Large intestine (tissue), 3 donors: Measurements from ENCODE around the gene TRAT1. TPM values are rescaled to one million over a fixed set of nuclear protein-coding genes. Genes with fewer than 3 reads are reported as not detected.
A peak's percentile ranks its signal among the peaks of the same experiment; 100 is the strongest.

Experiments
- DNase-seq, 2 donors: peaks; one replicate each; pipeline versions ENCODE4 v3.0.0 to v3.0.0-alpha.2; 2013
- H3K27ac ChIP-seq: one replicate; pipeline ENCODE4 v1.5.1; 2013; ENCODE audit warnings: low read length
- H3K27me3 ChIP-seq: 2 replicates; pipeline ENCODE4 v1.6.1; 2013; ENCODE audit warnings: low read length; ENCODE audit not compliant: control insufficient read depth, insufficient read depth
- H3K36me3 ChIP-seq: 2 replicates; pipeline ENCODE4 v1.6.1; 2013; ENCODE audit warnings: low read length; ENCODE audit not compliant: control insufficient read depth, insufficient read depth
- H3K4me1 ChIP-seq: one replicate; pipeline ENCODE4 v1.6.1; 2013; ENCODE audit warnings: low read length; ENCODE audit not compliant: control insufficient read depth, insufficient read depth
- H3K4me3 ChIP-seq: one replicate; pipeline ENCODE4 v1.5.1; 2013; ENCODE audit warnings: low read length
- H3K9me3 ChIP-seq: one replicate; pipeline ENCODE4 v1.6.1; 2013; ENCODE audit warnings: mild to moderate bottlenecking, low read depth, low read length, moderate library complexity; ENCODE audit not compliant: control insufficient read depth
- WGBS: methylation state at CpG from one replicate; pipeline ENCODE4 v1.1.5; 2013; ENCODE audit warnings: low lambda C conversion rate; ENCODE audit not compliant: insufficient coverage; 5-methylcytosine and 5-hydroxymethylcytosine counted together
- polyA plus RNA-seq: library from polyadenylated mRNA; unstranded; fragments of 120-200 nt; gene quantifications from one replicate; pipeline ENCODE4 v1.2.1, GENCODE V29; 2013

Gene TRAT1
- polyA plus RNA-seq, 1 donor = 1.2 TPM

GRCh38 chr3:108847187-108847586 lies 24.6 kb downstream of the TRAT1 start:
- H3K36me3 ChIP-seq = no peaks in the 10 kb centered on the region
- H3K4me1 ChIP-seq = no peaks in the 10 kb centered on the region
- H3K4me3 ChIP-seq = no peak overlapping the region
- no peak overlapping the region for H3K27ac ChIP-seq
- 90% methylated on average over 2 of the region's 2 CpGs for WGBS
- no peak for DNase-seq
- no peaks in the 10 kb centered on the region for H3K27me3 ChIP-seq
- H3K9me3 ChIP-seq = no peaks in the 10 kb centered on the region

GRCh38 chr3:108849075-108849474 lies 26.5 kb downstream of the TRAT1 start:
- H3K36me3 ChIP-seq = no peaks in the 10 kb centered on the region
- no peaks in the 10 kb centered on the region for H3K4me1 ChIP-seq
- no peak overlapping the region for H3K27ac ChIP-seq
- DNase-seq = no peak
- no peaks in the 10 kb centered on the region for H3K27me3 ChIP-seq
- 80% methylated on average over 1 of the region's 1 CpG for WGBS
- H3K9me3 ChIP-seq = no peaks in the 10 kb centered on the region
- H3K4me3 ChIP-seq = no peak overlapping the region

- WGBS = 33% methylated on average over 1 of the region's 1 CpG
These were observed 38.8 kb downstream of the TRAT1 start for GRCh38 chr3:108861401-108861800.

GRCh38 chr3:108862865-108863798 lies 40.5 kb downstream of the TRAT1 start:
- DNase-seq = peak; percentile 7 to 57
- 27% methylated on average over 4 of the region's 7 CpGs for WGBS
- no peaks in the 10 kb centered on the region for H3K9me3 ChIP-seq
- no peaks in the 10 kb centered on the region for H3K36me3 ChIP-seq
- peaks cover 3% of the 10 kb centered on the region for H3K4me1 ChIP-seq
- H3K27ac ChIP-seq = no peak overlapping the region
- H3K4me3 ChIP-seq = no peak overlapping the region
- no peaks in the 10 kb centered on the region for H3K27me3 ChIP-seq

More at GRCh38 chr3:108861401-108861800, 38.8 kb downstream of the TRAT1 start:
- no peak overlapping the region for H3K27ac ChIP-seq
- H3K4me1 ChIP-seq = peaks cover 3% of the 10 kb centered on the region
- H3K9me3 ChIP-seq = no peaks in the 10 kb centered on the region
- H3K4me3 ChIP-seq = no peak overlapping the region
- H3K36me3 ChIP-seq = no peaks in the 10 kb centered on the region
- no peak for DNase-seq
- no peaks in the 10 kb centered on the region for H3K27me3 ChIP-seq

GRCh38 chr3:108863799-108864135 lies 41.2 kb downstream of the TRAT1 start:
- Histone ChIP-seq H3K36me3 (no peaks in the 10 kb centered on the region), H3K4me1 (peaks cover 3% of the 10 kb centered on the region), H3K9me3 (no peaks in the 10 kb centered on the region), H3K27ac (no peak overlapping the region), H3K4me3 (no peak overlapping the region), H3K27me3 (no peaks in the 10 kb centered on the region)
- DNase-seq = no peak
- 100% methylated on average over 2 of the region's 6 CpGs for WGBS

GRCh38 chr3:108877901-108878300 lies 55.3 kb downstream of the TRAT1 start:
- DNase-seq = no peak
- Histone ChIP-seq H3K27me3 (no peaks in the 10 kb centered on the region), H3K9me3 (no peaks in the 10 kb centered on the region), H3K27ac (no peak overlapping the region), H3K4me1 (no peaks in the 10 kb centered on the region), H3K4me3 (no peak overlapping the region), H3K36me3 (no peaks in the 10 kb centered on the region)
- 67% methylated on average over 1 of the region's 1 CpG for WGBS

- no peak for DNase-seq
- Histone ChIP-seq H3K9me3 (no peaks in the 10 kb centered on the region), H3K36me3 (no peaks in the 10 kb centered on the region), H3K27me3 (no peaks in the 10 kb centered on the region), H3K27ac (no peak overlapping the region), H3K4me1 (no peaks in the 10 kb centered on the region), H3K4me3 (no peak overlapping the region)
- no CpG with 5 or more reads among the region's 8 CpGs for WGBS
These were observed 57.3 kb downstream of the TRAT1 start for GRCh38 chr3:108879915-108880314.

- Histone ChIP-seq H3K4me3 (no peak overlapping the region), H3K27ac (no peak overlapping the region), H3K36me3 (no peaks in the 10 kb centered on the region), H3K9me3 (no peaks in the 10 kb centered on the region), H3K4me1 (no peaks in the 10 kb centered on the region), H3K27me3 (no peaks in the 10 kb centered on the region)
- DNase-seq = no peak
These were observed 60.2 kb downstream of the TRAT1 start for GRCh38 chr3:108882762-108883161.

- Histone ChIP-seq H3K27me3 (no peaks in the 10 kb centered on the region), H3K4me1 (no peaks in the 10 kb centered on the region), H3K4me3 (no peak overlapping the region), H3K36me3 (no peaks in the 10 kb centered on the region), H3K9me3 (no peaks in the 10 kb centered on the region), H3K27ac (no peak overlapping the region)
- DNase-seq = no peak
- 0% methylated on average over 1 of the region's 1 CpG for WGBS
These were observed 60.8 kb downstream of the TRAT1 start for GRCh38 chr3:108883373-108883772.

- WGBS = no CpG with 5 or more reads among the region's 4 CpGs
- DNase-seq = peak; percentile 29 to 65
- Histone ChIP-seq H3K36me3 (no peaks in the 10 kb centered on the region), H3K27ac (no peak overlapping the region), H3K4me3 (no peak overlapping the region), H3K27me3 (no peaks in the 10 kb centered on the region), H3K4me1 (no peaks in the 10 kb centered on the region), H3K9me3 (no peaks in the 10 kb centered on the region)
These were observed 64.5 kb downstream of the TRAT1 start for GRCh38 chr3:108887121-108887520.

- Histone ChIP-seq H3K4me3 (no peak overlapping the region), H3K27me3 (no peaks in the 10 kb centered on the region), H3K36me3 (no peaks in the 10 kb centered on the region), H3K27ac (no peak overlapping the region), H3K9me3 (no peaks in the 10 kb centered on the region), H3K4me1 (no peaks in the 10 kb centered on the region)
- DNase-seq = no peak
- no CpG with 5 or more reads among the region's 2 CpGs for whole genome bisulfite sequencing
These were observed 65.2 kb downstream of the TRAT1 start for GRCh38 chr3:108887777-108888176.
